Panc1 (cell line): Measurements from ENCODE around the gene ZBTB47.

Experiments used
- POLR2AphosphoS5 ChIP-seq: IDR thresholded peaks from 2 replicates; pipeline ENCODE4 v1.6.1; 2012; ENCODE audit warnings: mild to moderate bottlenecking, low read depth, low read length, moderate library complexity
- TF ChIP-seq, protein P1 (sequence below): fragments of 450-650 bp; IDR thresholded peaks from 2 replicates; pipeline ENCODE4 v1.5.1; 2017; ENCODE audit warnings: mild to moderate bottlenecking
- TF ChIP-seq, protein P2 (sequence below), 2 experiments: IDR thresholded peaks; 2 replicates each; pipeline ENCODE4 v1.6.1; 2011 to 2012; ENCODE audit warnings: low read depth in 2 of 2, control low read depth in 1 of 2, low read length in 1 of 2, mild to moderate bottlenecking in 1 of 2, moderate library complexity in 1 of 2; ENCODE audit not compliant: insufficient read depth in 1 of 2

DNA sequence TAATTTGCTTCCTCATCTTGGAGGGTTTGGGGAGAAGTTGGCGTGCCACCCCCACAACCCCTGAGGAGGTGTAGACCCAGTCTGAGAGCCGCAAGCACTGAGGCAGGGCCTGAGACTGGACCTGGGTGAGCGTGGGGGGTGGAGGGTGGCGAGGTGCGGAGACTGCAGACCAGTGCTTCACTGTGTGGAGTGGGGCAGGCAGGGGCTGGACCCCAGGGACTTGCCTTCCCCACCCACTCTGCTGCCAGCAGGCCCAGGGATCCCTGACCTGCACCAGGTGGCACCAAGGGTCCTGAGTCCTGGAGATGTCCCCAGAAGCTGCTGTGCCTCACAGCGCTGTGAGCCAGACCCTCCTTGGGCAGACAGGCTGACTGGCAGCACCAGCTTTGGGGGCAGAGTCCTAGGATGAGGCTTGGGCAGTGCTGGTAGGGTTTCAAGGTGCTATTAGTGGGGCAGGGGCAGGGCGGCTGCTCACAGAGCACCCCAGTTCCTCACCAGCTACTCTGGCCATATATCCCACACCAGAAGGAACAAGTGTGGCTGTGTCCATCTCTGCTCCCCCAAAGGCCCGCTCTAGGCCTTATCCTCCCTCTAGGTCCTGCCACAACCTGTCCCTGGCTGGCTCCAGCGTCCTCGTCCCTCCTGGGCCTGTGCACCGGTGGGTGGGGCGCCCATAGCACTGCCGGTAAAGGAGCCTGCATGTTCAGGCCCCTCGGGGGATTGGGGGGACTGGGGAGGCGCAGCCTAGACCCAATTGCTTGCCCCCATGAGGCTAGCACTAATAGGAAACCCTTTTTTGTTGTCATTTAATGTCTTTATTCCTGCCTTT lies 11.8 kb downstream of the ZBTB47 start:
- TF ChIP-seq, protein P1, sequence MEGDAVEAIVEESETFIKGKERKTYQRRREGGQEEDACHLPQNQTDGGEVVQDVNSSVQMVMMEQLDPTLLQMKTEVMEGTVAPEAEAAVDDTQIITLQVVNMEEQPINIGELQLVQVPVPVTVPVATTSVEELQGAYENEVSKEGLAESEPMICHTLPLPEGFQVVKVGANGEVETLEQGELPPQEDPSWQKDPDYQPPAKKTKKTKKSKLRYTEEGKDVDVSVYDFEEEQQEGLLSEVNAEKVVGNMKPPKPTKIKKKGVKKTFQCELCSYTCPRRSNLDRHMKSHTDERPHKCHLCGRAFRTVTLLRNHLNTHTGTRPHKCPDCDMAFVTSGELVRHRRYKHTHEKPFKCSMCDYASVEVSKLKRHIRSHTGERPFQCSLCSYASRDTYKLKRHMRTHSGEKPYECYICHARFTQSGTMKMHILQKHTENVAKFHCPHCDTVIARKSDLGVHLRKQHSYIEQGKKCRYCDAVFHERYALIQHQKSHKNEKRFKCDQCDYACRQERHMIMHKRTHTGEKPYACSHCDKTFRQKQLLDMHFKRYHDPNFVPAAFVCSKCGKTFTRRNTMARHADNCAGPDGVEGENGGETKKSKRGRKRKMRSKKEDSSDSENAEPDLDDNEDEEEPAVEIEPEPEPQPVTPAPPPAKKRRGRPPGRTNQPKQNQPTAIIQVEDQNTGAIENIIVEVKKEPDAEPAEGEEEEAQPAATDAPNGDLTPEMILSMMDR = no peak
- TF ChIP-seq POLR2AphosphoS5 = no peak
- TF ChIP-seq, protein P2, sequence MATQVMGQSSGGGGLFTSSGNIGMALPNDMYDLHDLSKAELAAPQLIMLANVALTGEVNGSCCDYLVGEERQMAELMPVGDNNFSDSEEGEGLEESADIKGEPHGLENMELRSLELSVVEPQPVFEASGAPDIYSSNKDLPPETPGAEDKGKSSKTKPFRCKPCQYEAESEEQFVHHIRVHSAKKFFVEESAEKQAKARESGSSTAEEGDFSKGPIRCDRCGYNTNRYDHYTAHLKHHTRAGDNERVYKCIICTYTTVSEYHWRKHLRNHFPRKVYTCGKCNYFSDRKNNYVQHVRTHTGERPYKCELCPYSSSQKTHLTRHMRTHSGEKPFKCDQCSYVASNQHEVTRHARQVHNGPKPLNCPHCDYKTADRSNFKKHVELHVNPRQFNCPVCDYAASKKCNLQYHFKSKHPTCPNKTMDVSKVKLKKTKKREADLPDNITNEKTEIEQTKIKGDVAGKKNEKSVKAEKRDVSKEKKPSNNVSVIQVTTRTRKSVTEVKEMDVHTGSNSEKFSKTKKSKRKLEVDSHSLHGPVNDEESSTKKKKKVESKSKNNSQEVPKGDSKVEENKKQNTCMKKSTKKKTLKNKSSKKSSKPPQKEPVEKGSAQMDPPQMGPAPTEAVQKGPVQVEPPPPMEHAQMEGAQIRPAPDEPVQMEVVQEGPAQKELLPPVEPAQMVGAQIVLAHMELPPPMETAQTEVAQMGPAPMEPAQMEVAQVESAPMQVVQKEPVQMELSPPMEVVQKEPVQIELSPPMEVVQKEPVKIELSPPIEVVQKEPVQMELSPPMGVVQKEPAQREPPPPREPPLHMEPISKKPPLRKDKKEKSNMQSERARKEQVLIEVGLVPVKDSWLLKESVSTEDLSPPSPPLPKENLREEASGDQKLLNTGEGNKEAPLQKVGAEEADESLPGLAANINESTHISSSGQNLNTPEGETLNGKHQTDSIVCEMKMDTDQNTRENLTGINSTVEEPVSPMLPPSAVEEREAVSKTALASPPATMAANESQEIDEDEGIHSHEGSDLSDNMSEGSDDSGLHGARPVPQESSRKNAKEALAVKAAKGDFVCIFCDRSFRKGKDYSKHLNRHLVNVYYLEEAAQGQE (IDR thresholded peaks at IDR 0.05; ENCODE audit: insufficient read depth in 1 of 2, low read depth in 2 of 2, low read length in 1 of 2) = no peak
